ENCODE results near the gene EIF3L.

The EIF3L gene

GRCh38 chr22:37832022-37832857 is 17.0 kb upstream of the EIF3L start:
- no peak for DNase-seq (ENCODE audit: low read depth, low spot score)
- no peak overlapping the region for H3K9ac ChIP-seq (ENCODE audit: insufficient read length)

GRCh38 chr22:37842015-37842793 is 7.0 kb upstream of the EIF3L start:
- Histone ChIP-seq H3K36me3 (ENCODE audit: insufficient read depth, low read length) (peaks cover 12% of the 10 kb centered on the region; the same call in 1 of the 2 replicates), H3K4me3 (no peak overlapping the region), H3K27ac (no peak overlapping the region), H3K9me3 (ENCODE audit: low read depth, low read length) (peaks cover 3% of the 10 kb centered on the region; the same call in 1 of the 2 replicates), H3K9ac (ENCODE audit: insufficient read length) (no peak overlapping the region)
- no peak for TF ChIP-seq POLR2AphosphoS5 (IDR thresholded peaks at IDR 0.05; ENCODE audit: borderline replicate concordance, low read depth, low read length)
- TF ChIP-seq EZH2 (IDR thresholded peaks at IDR 0.05) = no peak
- TF ChIP-seq FOXP2 (optimal IDR thresholded peaks at IDR 0.05; ENCODE audit: control extremely low read depth, extremely low read length, insufficient read depth) = no peak
- DNase-seq (ENCODE audit: low read depth, low spot score) = no peak

More at GRCh38 chr22:37832022-37832857, 17.0 kb upstream of the EIF3L start:
- Histone ChIP-seq H3K27ac (no peak overlapping the region), H3K4me3 (no peak overlapping the region), H3K9me3 (ENCODE audit: low read depth, low read length) (no peaks in the 10 kb centered on the region), H3K36me3 (ENCODE audit: insufficient read depth, low read length) (peaks cover 36% of the 10 kb centered on the region)
- TF ChIP-seq POLR2AphosphoS5 (IDR thresholded peaks at IDR 0.05; ENCODE audit: borderline replicate concordance, low read depth, low read length) (no peak), EZH2 (IDR thresholded peaks at IDR 0.05) (no peak), FOXP2 (optimal IDR thresholded peaks at IDR 0.05; ENCODE audit: control extremely low read depth, extremely low read length, insufficient read depth) (no peak)

GRCh38 chr22:37843741-37844089 is 5.5 kb upstream of the EIF3L start:
- H3K9me3 ChIP-seq (ENCODE audit: low read depth, low read length) = peaks cover 3% of the 10 kb centered on the region; the same call in 1 of the 2 replicates
- H3K9ac ChIP-seq (ENCODE audit: insufficient read length) = peak overlapping the region; percentile 80
- peak overlapping the region; percentile 87 for H3K4me3 ChIP-seq
- peaks cover 4% of the 10 kb centered on the region; the same call in 1 of the 2 replicates for H3K36me3 ChIP-seq (ENCODE audit: insufficient read depth, low read length)
- peak overlapping the region; percentile 8; the same call in 1 of the 2 replicates for H3K27ac ChIP-seq
- no peak for TF ChIP-seq EZH2 (IDR thresholded peaks at IDR 0.05)
- TF ChIP-seq FOXP2 (optimal IDR thresholded peaks at IDR 0.05; ENCODE audit: control extremely low read depth, extremely low read length, insufficient read depth) = no peak
- TF ChIP-seq POLR2AphosphoS5 (IDR thresholded peaks at IDR 0.05; ENCODE audit: borderline replicate concordance, low read depth, low read length) = no peak
- DNase-seq (ENCODE audit: low read depth, low spot score) = no peak

GRCh38 chr22:37844904-37845329 is 4.3 kb upstream of the EIF3L start:
- no peak for DNase-seq (ENCODE audit: low read depth, low spot score)
- peaks cover under 1% of the 10 kb centered on the region; the same call in 1 of the 2 replicates for H3K36me3 ChIP-seq (ENCODE audit: insufficient read depth, low read length)
- peaks cover 3% of the 10 kb centered on the region; the same call in 1 of the 2 replicates for H3K9me3 ChIP-seq (ENCODE audit: low read depth, low read length)
- H3K4me3 ChIP-seq = peak overlapping the region; percentile 87
- no peak overlapping the region for H3K9ac ChIP-seq (ENCODE audit: insufficient read length)
- no peak for TF ChIP-seq FOXP2 (optimal IDR thresholded peaks at IDR 0.05; ENCODE audit: control extremely low read depth, extremely low read length, insufficient read depth)
- TF ChIP-seq EZH2 (IDR thresholded peaks at IDR 0.05) = no peak
- TF ChIP-seq POLR2AphosphoS5 (IDR thresholded peaks at IDR 0.05; ENCODE audit: borderline replicate concordance, low read depth, low read length) = no peak
- H3K27ac ChIP-seq = peak overlapping the region; percentile 68; the same call in 1 of the 2 replicates

- Histone ChIP-seq H3K9me3 (ENCODE audit: low read depth, low read length) (peaks cover 3% of the 10 kb centered on the region; the same call in 1 of the 2 replicates), H3K4me3 (no peak overlapping the region), H3K27ac (no peak overlapping the region), H3K9ac (ENCODE audit: insufficient read length) (no peak overlapping the region), H3K36me3 (ENCODE audit: insufficient read depth, low read length) (peaks cover 11% of the 10 kb centered on the region)
- DNase-seq (ENCODE audit: low read depth, low spot score) = no peak
- TF ChIP-seq POLR2AphosphoS5 (IDR thresholded peaks at IDR 0.05; ENCODE audit: borderline replicate concordance, low read depth, low read length) (no peak), EZH2 (IDR thresholded peaks at IDR 0.05) (no peak), FOXP2 (optimal IDR thresholded peaks at IDR 0.05; ENCODE audit: control extremely low read depth, extremely low read length, insufficient read depth) (no peak)
Observed at GRCh38 chr22:37846433-37846832, 2.8 kb upstream of the EIF3L start.

GRCh38 chr22:37848587-37849088 is 581 bp upstream of the EIF3L start:
- peaks cover 33% of the 10 kb centered on the region for H3K36me3 ChIP-seq (ENCODE audit: insufficient read depth, low read length)
- peak overlapping the region; percentile 85 for H3K27ac ChIP-seq
- H3K9ac ChIP-seq (ENCODE audit: insufficient read length) = peak overlapping the region; percentile 93
- H3K9me3 ChIP-seq (ENCODE audit: low read depth, low read length) = peaks cover 3% of the 10 kb centered on the region; the same call in 1 of the 2 replicates
- TF ChIP-seq FOXP2 (optimal IDR thresholded peaks at IDR 0.05; ENCODE audit: control extremely low read depth, extremely low read length, insufficient read depth) (no peak), POLR2AphosphoS5 (IDR thresholded peaks at IDR 0.05; ENCODE audit: borderline replicate concordance, low read depth, low read length) (no peak), EZH2 (IDR thresholded peaks at IDR 0.05) (no peak)
- H3K4me3 ChIP-seq = peak overlapping the region; percentile 83
- no peak for DNase-seq (ENCODE audit: low read depth, low spot score)

- Histone ChIP-seq H3K27ac (peak overlapping the region; percentile 40; the same call in 1 of the 2 replicates), H3K9ac (ENCODE audit: insufficient read length) (peak overlapping the region; percentile 93), H3K9me3 (ENCODE audit: low read depth, low read length) (no peaks in the 10 kb centered on the region), H3K4me3 (peak overlapping the region; percentile 83), H3K36me3 (ENCODE audit: insufficient read depth, low read length) (peaks cover 54% of the 10 kb centered on the region)
- no peak for DNase-seq (ENCODE audit: low read depth, low spot score)
- TF ChIP-seq POLR2AphosphoS5 (IDR thresholded peaks at IDR 0.05; ENCODE audit: borderline replicate concordance, low read depth, low read length) (no peak), FOXP2 (optimal IDR thresholded peaks at IDR 0.05; ENCODE audit: control extremely low read depth, extremely low read length, insufficient read depth) (no peak), EZH2 (IDR thresholded peaks at IDR 0.05) (no peak)
Observed at GRCh38 chr22:37850801-37851200, 1.6 kb downstream of the EIF3L start.

- Histone ChIP-seq H3K27ac (no peak overlapping the region), H3K9ac (ENCODE audit: insufficient read length) (no peak overlapping the region), H3K4me3 (no peak overlapping the region), H3K9me3 (ENCODE audit: low read depth, low read length) (no peaks in the 10 kb centered on the region), H3K36me3 (ENCODE audit: insufficient read depth, low read length) (peaks cover 67% of the 10 kb centered on the region)
- no peak for DNase-seq (ENCODE audit: low read depth, low spot score)
- TF ChIP-seq FOXP2 (optimal IDR thresholded peaks at IDR 0.05; ENCODE audit: control extremely low read depth, extremely low read length, insufficient read depth) (no peak), EZH2 (IDR thresholded peaks at IDR 0.05) (no peak), POLR2AphosphoS5 (IDR thresholded peaks at IDR 0.05; ENCODE audit: borderline replicate concordance, low read depth, low read length) (no peak)
Observed at GRCh38 chr22:37852418-37852817, 3.2 kb downstream of the EIF3L start.
